RWPE2 (cell line): ENCODE data around the gene UVRAG.
"Not testable (repeated sequence)": the region's sequence is repeated elsewhere in the genome, so short reads cannot be mapped to it uniquely, and the experiment has no call there.

Experiments used
- ATAC-seq: fragments of 200-7000 bp; cut with Tn5 transposase; 3 replicates; pipeline ENCODE4 v1.9.1; 2021; ENCODE audit warnings: low read depth
- DNase-seq: peaks from one replicate; pipeline ENCODE4 v3.0.0-alpha.2; 2020; ENCODE audit warnings: low spot score
- H3K27ac ChIP-seq: fragments of 450-650 bp; 2 replicates; pipeline ENCODE4 v1.5.1; 2017; ENCODE audit warnings: mild to moderate bottlenecking; ENCODE audit not compliant: poor library complexity, severe bottlenecking
- H3K27me3 ChIP-seq: fragments of 250-450 bp; sonication (Bioruptor Pico); 2 replicates; pipeline ENCODE4 v1.5.1; 2021; ENCODE audit warnings: mild to moderate bottlenecking, moderate library complexity; ENCODE audit not compliant: insufficient read depth, poor library complexity, severe bottlenecking
- H3K36me3 ChIP-seq: fragments of 250-450 bp; sonication (Bioruptor Pico); 2 replicates; pipeline ENCODE4 v1.5.1; 2020; ENCODE audit warnings: low read depth, mild to moderate bottlenecking, moderate library complexity
- H3K4me1 ChIP-seq: fragments of 250-450 bp; sonication (Bioruptor Pico); 2 replicates; pipeline ENCODE4 v1.5.1; 2021; ENCODE audit warnings: mild to moderate bottlenecking, moderate library complexity; ENCODE audit not compliant: insufficient read depth, poor library complexity, severe bottlenecking
- H3K4me3 ChIP-seq: fragments of 250-450 bp; sonication (Bioruptor Pico); 2 replicates; pipeline ENCODE4 v1.5.1; 2021; ENCODE audit warnings: mild to moderate bottlenecking, moderate library complexity; ENCODE audit not compliant: severe bottlenecking
- H3K9me3 ChIP-seq: fragments of 250-450 bp; sonication (Bioruptor Pico); 2 replicates; pipeline ENCODE4 v1.5.1; 2021; ENCODE audit warnings: mild to moderate bottlenecking, moderate library complexity; ENCODE audit not compliant: severe bottlenecking
- CTCF ChIP-seq: fragments of 450-650 bp; IDR thresholded peaks from one replicate; pipeline ENCODE4 v1.5.1; 2017; ENCODE audit warnings: mild to moderate bottlenecking, moderate library complexity; ENCODE audit not compliant: poor library complexity, severe bottlenecking

The UVRAG gene

GRCh38 chr11:76051937-76052336, 236.9 kb downstream of the UVRAG start:
- H3K4me1 ChIP-seq: no peaks in the 10 kb centered on the region
- H3K4me3 ChIP-seq: no peak overlapping the region
- DNase-seq (no peak), ATAC-seq (no peak)
- H3K27me3 ChIP-seq: no peaks in the 10 kb centered on the region
- H3K36me3 ChIP-seq: no peaks in the 10 kb centered on the region
- no peak for TF ChIP-seq CTCF
- no peak overlapping the region for H3K27ac ChIP-seq
- no peaks in the 10 kb centered on the region for H3K9me3 ChIP-seq

- no peak overlapping the region for H3K4me3 ChIP-seq
- H3K27ac ChIP-seq: no peak overlapping the region
- ATAC-seq (no peak), DNase-seq (no peak)
- no peaks in the 10 kb centered on the region for H3K4me1 ChIP-seq
- no peaks in the 10 kb centered on the region for H3K9me3 ChIP-seq
- H3K27me3 ChIP-seq: no peaks in the 10 kb centered on the region
- TF ChIP-seq CTCF: no peak
- no peaks in the 10 kb centered on the region for H3K36me3 ChIP-seq
Observed at GRCh38 chr11:76054330-76054729, 239.3 kb downstream of the UVRAG start.

GRCh38 chr11:76056876-76057275, 241.9 kb downstream of the UVRAG start:
- no peak for ATAC-seq
- H3K36me3 ChIP-seq: no peaks in the 10 kb centered on the region

GRCh38 chr11:76060475-76061036, 245.5 kb downstream of the UVRAG start:
- ATAC-seq, DNase-seq, H3K4me3 ChIP-seq, H3K27ac ChIP-seq, H3K27me3 ChIP-seq, H3K36me3 ChIP-seq, H3K9me3 ChIP-seq, H3K4me1 ChIP-seq: not testable (repeated sequence)

More at GRCh38 chr11:76056876-76057275, 241.9 kb downstream of the UVRAG start:
- Histone ChIP-seq H3K9me3 (no peaks in the 10 kb centered on the region), H3K27me3 (no peaks in the 10 kb centered on the region), H3K4me1 (no peaks in the 10 kb centered on the region), H3K4me3 (no peak overlapping the region), H3K27ac (no peak overlapping the region)
- no peak for DNase-seq
- TF ChIP-seq CTCF: no peak

GRCh38 chr11:76062733-76063132, 247.7 kb downstream of the UVRAG start:
- no peak for ATAC-seq
- no peak overlapping the region for H3K27ac ChIP-seq
- no peaks in the 10 kb centered on the region for H3K36me3 ChIP-seq
- H3K27me3 ChIP-seq: no peaks in the 10 kb centered on the region
- no peaks in the 10 kb centered on the region for H3K9me3 ChIP-seq
- DNase-seq: no peak
- no peak for TF ChIP-seq CTCF
- no peak overlapping the region for H3K4me3 ChIP-seq
- no peaks in the 10 kb centered on the region for H3K4me1 ChIP-seq
